K562 (cell line): ENCODE results near the gene CDYL. TPM values are rescaled to one million over a fixed set of nuclear protein-coding genes. Genes with fewer than 3 reads are reported as not detected.

Source experiments
- ATAC-seq: fragments of 200-7000 bp; cut with Tn5 transposase; 3 replicates; pipeline ENCODE4 v1.9.1; 2020; ENCODE audit warnings: moderate library complexity
- BruUV-seq: library from RNA; stranded (reverse); fragments of 400-500 nt; replicated peaks from 2 replicates; lab custom pipeline; 2021; lab: Mats Ljungman, UMichigan
- CTCF ChIA-PET: fragments of 300-600 bp; formaldehyde crosslinking; extraction: SDS; loops from one replicate; lab custom pipeline; 2021; ENCODE audit warnings: low intra/inter-chr PET ratio; lab: Yijun Ruan, JAX
- POLR2A ChIA-PET: fragments of 300-600, 350-650 bp; sonication (Branson Sonifier 250); formaldehyde crosslinking; extraction: SDS; loops from one replicate; lab custom pipeline; 2021; ENCODE audit warnings: antibody characterized with exemption, inconsistent platforms; lab: Yijun Ruan, JAX
- DNase-seq, 4 experiments: peaks; one replicate each; pipeline versions ENCODE4 v3.0.0 to v3.0.0-alpha.2; 2011 to 2018; ENCODE audit warnings: low spot score in 3 of 4, mixed read lengths in 3 of 4; ENCODE audit errors: extremely low read depth in 1 of 4
- FAIRE-seq: peaks from 2 replicates; lab custom pipeline; 2011; peaks lifted over from hg19 to GRCh38; lab: Jason Lieb, UNC
- H2AFZ ChIP-seq: 2 replicates; pipeline ENCODE4 v1.6.0; 2011; ENCODE audit warnings: low read depth, low read length, control low read depth, inconsistent platforms
- H3K27ac ChIP-seq: fragments of 200-600 bp; 3 replicates; pipeline ENCODE4 v1.8.0; 2011; ENCODE audit warnings: low read depth, mild to moderate bottlenecking, control low read depth, inconsistent platforms, low read length, moderate library complexity, mixed read lengths; ENCODE audit errors: extremely low read depth
- H3K27me3 ChIP-seq, 2 experiments: fragments of 300-600 bp in 1 of 2; 2 replicates in 1 of 2; 3 replicates in 1 of 2; pipeline versions ENCODE4 v1.6.0 to v1.8.0; 2011; ENCODE audit warnings: inconsistent platforms in 2 of 2, low read length in 2 of 2, mild to moderate bottlenecking in 1 of 2, mixed read lengths in 1 of 2, moderate library complexity in 1 of 2; ENCODE audit not compliant: control insufficient read depth in 2 of 2, insufficient read depth in 2 of 2
- H3K36me3 ChIP-seq: fragments of 300-600 bp; 3 replicates; pipeline ENCODE4 v1.8.0; 2011; ENCODE audit warnings: mild to moderate bottlenecking, low read length, inconsistent platforms; ENCODE audit not compliant: control insufficient read depth, insufficient read depth
- H3K4me1 ChIP-seq, 2 experiments: fragments of 200-600 bp in 1 of 2; replicated peaks in 1 of 2; 2 replicates in 1 of 2; 3 replicates in 1 of 2; pipeline versions ENCODE4 v1.5.1 to v1.8.0; 2011; ENCODE audit warnings: inconsistent platforms in 2 of 2, low read length in 2 of 2, mild to moderate bottlenecking in 1 of 2, mixed read lengths in 1 of 2, moderate library complexity in 1 of 2; ENCODE audit not compliant: control insufficient read depth in 2 of 2, insufficient read depth in 2 of 2
- H3K4me2 ChIP-seq: 2 replicates; pipeline ENCODE4 v1.6.1; 2011; ENCODE audit warnings: low read length, control low read depth, inconsistent platforms, mixed read lengths; ENCODE audit not compliant: insufficient read depth
- H3K4me3 ChIP-seq: fragments of 200-600 bp; sonication (generic), shearing (Covaris generic); 2 replicates; pipeline ENCODE4 v1.5.1; 2016; ENCODE audit warnings: control low read depth, inconsistent platforms
- H3K79me2 ChIP-seq: fragments of 200-600 bp; 3 replicates; pipeline ENCODE4 v1.8.0; 2011; ENCODE audit warnings: low read length, inconsistent platforms; ENCODE audit not compliant: control insufficient read depth, insufficient read depth
- H3K9ac ChIP-seq, 2 experiments: 2 replicates each; pipeline versions ENCODE4 v1.6.0 to v1.6.1; 2011; ENCODE audit warnings: low read depth in 2 of 2, low read length in 2 of 2, control low read depth in 1 of 2, inconsistent platforms in 1 of 2, mild to moderate bottlenecking in 1 of 2, mixed read lengths in 1 of 2; ENCODE audit not compliant: insufficient read depth in 1 of 2
- H3K9me1 ChIP-seq: one replicate; pipeline ENCODE4 v1.6.0; 2011; ENCODE audit warnings: inconsistent platforms, mild to moderate bottlenecking, low read length, moderate library complexity; ENCODE audit not compliant: control insufficient read depth, insufficient read depth
- H3K9me3 ChIP-seq: replicated peaks from 2 replicates; pipeline ENCODE4 v1.5.1; 2011; ENCODE audit warnings: low read depth, low read length, inconsistent platforms; ENCODE audit not compliant: control insufficient read depth, insufficient read depth
- H4K20me1 ChIP-seq: replicated peaks from 2 replicates; pipeline ENCODE4 v1.6.1; 2011; ENCODE audit warnings: low read length, inconsistent platforms, mixed read lengths; ENCODE audit not compliant: control insufficient read depth, insufficient read depth
- ARHGAP35 ChIP-seq: fragments of 450-650 bp; IDR thresholded peaks from 2 replicates; pipeline ENCODE4 v1.6.1; 2018; ENCODE audit not compliant: partially characterized antibody
- ELF2 ChIP-seq: fragments of 250-450 bp; sonication (Bioruptor Pico); IDR thresholded peaks from 2 replicates; pipeline ENCODE4 v1.5.0; 2021; ENCODE audit warnings: mild to moderate bottlenecking
- ERF ChIP-seq: fragments of 450-650 bp; formaldehyde crosslinking; IDR thresholded peaks from 2 replicates; pipeline ENCODE4 v1.4.0; 2020; ENCODE audit warnings: mild to moderate bottlenecking, mixed read lengths
- KAT8 ChIP-seq: fragments of 450-650 bp; IDR thresholded peaks from 2 replicates; pipeline ENCODE4 v1.6.1; 2016; ENCODE audit warnings: low read depth, mild to moderate bottlenecking
- NCOA1 ChIP-seq: fragments of 450-650 bp; IDR thresholded peaks from 2 replicates; pipeline ENCODE4 v1.6.1; 2016; ENCODE audit warnings: low read depth
- OTX1 ChIP-seq: fragments of 450-650 bp; formaldehyde crosslinking; IDR thresholded peaks from 2 replicates; pipeline ENCODE4 v1.4.0; 2022; ENCODE audit warnings: mild to moderate bottlenecking
- WGBS: fragments of 100-300 bp; shearing (Covaris generic); methylation state at CpG from one replicate; pipeline ENCODE4 v1.1.6; 2016; ENCODE audit warnings: low coverage, mixed read lengths; ENCODE audit not compliant: insufficient coverage; ENCODE audit errors: missing lambda C conversion rate; 5-methylcytosine and 5-hydroxymethylcytosine counted together
- in situ Hi-C: fragments of 300-500 bp; cut with MboI; formaldehyde crosslinking; loops from 4 replicates; pipeline ENCODE4 v1.15.0; 2018; ENCODE audit warnings: inconsistent platforms, mixed read lengths
- intact Hi-C: fragments of 100-400 bp; cut with micrococcal nuclease; formaldehyde crosslinking; loops from 2 replicates; pipeline ENCODE4 v1.14.2; 2022
- polyA plus RNA-seq, 8 experiments: library from polyadenylated mRNA; depleted of rRNA in 4 of 8; stranded (reverse) in 5 of 8; unstranded in 3 of 8; fragments of >200 nt; fragmentation: Nextera tagmentation in 2 of 8; fragmentation: Illumina TruSeq in 1 of 8; extraction: Ambion mirVana in 2 of 8; extraction: Trizol in 1 of 8; gene quantifications; 2 replicates each; pipeline versions ENCODE4 v1.2.1 to v1.2.3, GENCODE V29; 2011 to 2014; ENCODE audit warnings: inconsistent platforms in 1 of 8, missing spikeins in 1 of 8
- total RNA-seq, 7 experiments: library from RNA; depleted of rRNA in 6 of 7; stranded (reverse); fragments of >200 nt in 6 of 7; fragmentation: Illumina TruSeq in 2 of 7; extraction: Trizol in 2 of 7; gene quantifications; 2 replicates each; pipeline versions ENCODE4 v1.2.1 to v1.2.3, GENCODE V29; 2011 to 2021; ENCODE audit warnings: low replicate concordance in 1 of 7
- TF ChIP-seq, protein P1 (sequence below): conservative IDR thresholded peaks from 2 replicates; pipeline ENCODE4 v1.6.1; 2011; ENCODE audit warnings: low read depth, mild to moderate bottlenecking, low read length; ENCODE audit not compliant: control insufficient read depth
- TF ChIP-seq, protein P2 (sequence below): fragments of 250-450 bp; sonication (Bioruptor Pico); IDR thresholded peaks from 2 replicates; pipeline ENCODE4 v1.4.0; 2020; ENCODE audit warnings: mild to moderate bottlenecking, moderate library complexity, borderline replicate concordance

The CDYL gene
- total and polyA plus RNA-seq, 9 of the 15 experiments (the other 6 are each of a cell fraction or from before 2014, with no cell fraction given), result 8.1 to 45.8 (median 40.8) TPM

DNA sequence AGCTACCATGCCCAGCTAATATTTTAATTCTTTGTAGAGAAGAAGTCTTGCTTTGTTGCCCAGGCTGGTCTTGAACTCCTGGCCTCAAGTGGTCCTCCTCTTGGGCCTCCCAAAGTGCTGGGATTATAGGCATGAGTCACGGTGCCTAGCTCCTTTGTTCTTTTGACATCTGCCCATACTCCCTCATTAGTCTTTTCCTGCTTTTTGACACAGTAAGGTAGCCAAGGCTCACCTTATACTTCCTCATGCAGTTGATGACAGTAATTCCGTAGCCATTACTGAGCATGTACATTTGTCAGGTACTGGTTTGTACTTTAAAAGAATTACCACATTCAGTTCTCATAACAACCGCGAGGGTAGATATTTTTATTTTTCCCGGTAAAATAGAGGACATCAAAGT lies 76.7 kb downstream of the CDYL start:
- no peak for FAIRE-seq
- WGBS, result 57% methylated on average over 5 of the region's 5 CpGs
- no peak overlapping the region for H3K9ac ChIP-seq
- peaks cover 7 to 27% of the 10 kb centered on the region in 2 experiments; a peak in 4 of 5 replicates for H3K4me1 ChIP-seq
- in situ Hi-C loops, result no loop called here
- no peak overlapping the region for H3K4me2 ChIP-seq
- CTCF ChIA-PET, result no interaction called here
- H4K20me1 ChIP-seq, result peaks cover 55% of the 10 kb centered on the region
- no peak for TF ChIP-seq KAT8
- no peak for TF ChIP-seq OTX1 (CRISPR knock-in tag)
- no peak for TF ChIP-seq ERF (CRISPR knock-in tag)
- no peak for TF ChIP-seq ELF2 (CRISPR knock-in tag)
- TF ChIP-seq, protein P1, sequence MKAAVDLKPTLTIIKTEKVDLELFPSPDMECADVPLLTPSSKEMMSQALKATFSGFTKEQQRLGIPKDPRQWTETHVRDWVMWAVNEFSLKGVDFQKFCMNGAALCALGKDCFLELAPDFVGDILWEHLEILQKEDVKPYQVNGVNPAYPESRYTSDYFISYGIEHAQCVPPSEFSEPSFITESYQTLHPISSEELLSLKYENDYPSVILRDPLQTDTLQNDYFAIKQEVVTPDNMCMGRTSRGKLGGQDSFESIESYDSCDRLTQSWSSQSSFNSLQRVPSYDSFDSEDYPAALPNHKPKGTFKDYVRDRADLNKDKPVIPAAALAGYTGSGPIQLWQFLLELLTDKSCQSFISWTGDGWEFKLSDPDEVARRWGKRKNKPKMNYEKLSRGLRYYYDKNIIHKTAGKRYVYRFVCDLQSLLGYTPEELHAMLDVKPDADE, result no peak
- TF ChIP-seq, protein P2, sequence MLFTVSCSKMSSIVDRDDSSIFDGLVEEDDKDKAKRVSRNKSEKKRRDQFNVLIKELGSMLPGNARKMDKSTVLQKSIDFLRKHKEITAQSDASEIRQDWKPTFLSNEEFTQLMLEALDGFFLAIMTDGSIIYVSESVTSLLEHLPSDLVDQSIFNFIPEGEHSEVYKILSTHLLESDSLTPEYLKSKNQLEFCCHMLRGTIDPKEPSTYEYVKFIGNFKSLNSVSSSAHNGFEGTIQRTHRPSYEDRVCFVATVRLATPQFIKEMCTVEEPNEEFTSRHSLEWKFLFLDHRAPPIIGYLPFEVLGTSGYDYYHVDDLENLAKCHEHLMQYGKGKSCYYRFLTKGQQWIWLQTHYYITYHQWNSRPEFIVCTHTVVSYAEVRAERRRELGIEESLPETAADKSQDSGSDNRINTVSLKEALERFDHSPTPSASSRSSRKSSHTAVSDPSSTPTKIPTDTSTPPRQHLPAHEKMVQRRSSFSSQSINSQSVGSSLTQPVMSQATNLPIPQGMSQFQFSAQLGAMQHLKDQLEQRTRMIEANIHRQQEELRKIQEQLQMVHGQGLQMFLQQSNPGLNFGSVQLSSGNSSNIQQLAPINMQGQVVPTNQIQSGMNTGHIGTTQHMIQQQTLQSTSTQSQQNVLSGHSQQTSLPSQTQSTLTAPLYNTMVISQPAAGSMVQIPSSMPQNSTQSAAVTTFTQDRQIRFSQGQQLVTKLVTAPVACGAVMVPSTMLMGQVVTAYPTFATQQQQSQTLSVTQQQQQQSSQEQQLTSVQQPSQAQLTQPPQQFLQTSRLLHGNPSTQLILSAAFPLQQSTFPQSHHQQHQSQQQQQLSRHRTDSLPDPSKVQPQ (CRISPR knock-in tag), result no peak
- TF ChIP-seq ARHGAP35, result no peak
- TF ChIP-seq NCOA1, result no peak
- TF ChIP-seq, all 486 proteins: peak for 0
- no peak overlapping the region for H3K27ac ChIP-seq
- H3K9me1 ChIP-seq, result peaks cover 8% of the 10 kb centered on the region
- no peaks in the 10 kb centered on the region for H3K36me3 ChIP-seq
- H3K4me3 ChIP-seq, result no peak overlapping the region
- H3K79me2 ChIP-seq, result peaks cover 92% of the 10 kb centered on the region
- POLR2A ChIA-PET, result interaction anchor here (0.6 to 0.8 kb wide), 3 partner anchors 10 to 1791 kb away, joined by 3 read pairs; no protein-coding TSS in a partner anchor
- H3K9me3 ChIP-seq, result no peaks in the 10 kb centered on the region
- intact Hi-C loops, result loop anchor here (10.0 kb wide), 1 partner anchor 182 kb away; no protein-coding TSS in a partner anchor
- DNase-seq (no peak), ATAC-seq (no peak)
- BruUV-seq, result no TSS peak
- no peaks in the 10 kb centered on the region for H3K27me3 ChIP-seq
- no peak overlapping the region for H2AFZ ChIP-seq
